ENCODE measurements around the gene ADPRHL1.

GRCh38 chr13:113418722-113419049 is 34.6 kb downstream of the ADPRHL1 start:
- no peak for TF ChIP-seq EP300 (IDR thresholded peaks at IDR 0.05)
- TF ChIP-seq CTCF (IDR thresholded peaks at IDR 0.05), result no peak
- no peak for TF ChIP-seq POLR2A (IDR thresholded peaks at IDR 0.05)
- TF ChIP-seq POLR2AphosphoS5 (IDR thresholded peaks at IDR 0.05), result no peak

Data from sigmoid colon (tissue), 4 donors.